HL-60 (cell line): ENCODE data around the gene CASP8AP2.

Experiments
- CTCF ChIP-seq: IDR thresholded peaks from one replicate; pipeline ENCODE4 v1.5.1; 2011; ENCODE audit warnings: low read length, control low read depth, inconsistent platforms; ENCODE audit not compliant: insufficient read depth
- POLR2AphosphoS5 ChIP-seq: IDR thresholded peaks from 2 replicates; pipeline ENCODE4 v1.6.1; 2012; ENCODE audit warnings: low read depth

GRCh38 chr6:89782222-89782621, 47.5 kb upstream of the CASP8AP2 start:
- TF ChIP-seq POLR2AphosphoS5, result no peak
- no peak for TF ChIP-seq CTCF
